UCSD-AML1 (cell line): Measurements from ENCODE around the gene KLHL28.

Experiments used
- DNase-seq: peaks from one replicate; lab custom pipeline; 2025; ENCODE audit not compliant: unreplicated experiment; lab: John Stamatoyannopoulos, UW

Gene KLHL28, protein sequence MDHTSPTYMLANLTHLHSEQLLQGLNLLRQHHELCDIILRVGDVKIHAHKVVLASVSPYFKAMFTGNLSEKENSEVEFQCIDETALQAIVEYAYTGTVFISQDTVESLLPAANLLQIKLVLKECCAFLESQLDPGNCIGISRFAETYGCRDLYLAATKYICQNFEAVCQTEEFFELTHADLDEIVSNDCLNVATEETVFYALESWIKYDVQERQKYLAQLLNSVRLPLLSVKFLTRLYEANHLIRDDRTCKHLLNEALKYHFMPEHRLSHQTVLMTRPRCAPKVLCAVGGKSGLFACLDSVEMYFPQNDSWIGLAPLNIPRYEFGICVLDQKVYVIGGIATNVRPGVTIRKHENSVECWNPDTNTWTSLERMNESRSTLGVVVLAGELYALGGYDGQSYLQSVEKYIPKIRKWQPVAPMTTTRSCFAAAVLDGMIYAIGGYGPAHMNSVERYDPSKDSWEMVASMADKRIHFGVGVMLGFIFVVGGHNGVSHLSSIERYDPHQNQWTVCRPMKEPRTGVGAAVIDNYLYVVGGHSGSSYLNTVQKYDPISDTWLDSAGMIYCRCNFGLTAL

DNA sequence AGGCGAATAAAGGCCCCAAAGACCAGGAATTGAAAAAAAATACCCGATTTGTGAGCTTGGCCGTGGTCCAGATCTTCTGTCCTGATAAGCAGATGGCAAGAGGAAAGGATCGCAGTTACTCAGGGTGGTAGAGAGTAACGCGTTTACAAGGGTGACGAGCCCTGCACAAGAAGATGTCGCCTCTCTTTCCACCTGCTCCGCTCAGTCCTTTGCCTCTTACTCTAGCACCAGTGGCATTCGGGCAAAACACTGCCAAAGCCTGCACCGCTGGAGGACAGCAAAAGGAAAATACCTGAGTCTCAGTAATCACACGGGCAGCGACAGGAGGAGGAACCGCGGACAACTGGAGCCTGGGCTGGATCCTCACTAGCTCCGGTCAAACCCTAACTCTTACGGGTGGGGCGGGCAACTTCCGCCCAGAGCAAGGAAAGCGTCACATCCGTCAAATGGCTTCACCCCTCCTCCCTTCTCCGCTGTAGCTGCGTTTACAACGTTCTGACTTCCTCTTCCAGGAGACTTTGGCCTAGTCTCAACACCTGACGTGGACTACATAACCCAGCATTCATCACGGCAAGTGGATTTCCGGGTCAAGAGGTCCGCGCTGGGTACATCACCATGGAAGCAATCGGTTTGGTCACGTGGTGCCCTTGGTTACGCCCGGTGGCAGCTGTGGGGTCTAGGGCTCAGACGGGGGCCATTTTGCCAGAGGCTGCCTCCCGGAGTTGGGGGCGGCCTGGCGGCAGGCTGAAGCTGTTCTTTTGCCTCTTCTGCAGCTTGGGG is at the start of gene KLHL28, which contains the start of gene TOGARAM1:
Gene KLHL28, minus strand, starts transcription at position 394 of the 780 bp plus-strand sequence. CDS start 16,019 bp downstream, outside the sequence.
Gene TOGARAM1, plus strand, starts transcription at position 637 of the 780 bp plus-strand sequence. CDS start 232 bp downstream, outside the sequence.
- DNase-seq = peak; percentile 94

- DNase-seq = no peak
These were observed 42.2 kb upstream of the KLHL28 start for GRCh38 chr14:45003924-45004323.

DNA sequence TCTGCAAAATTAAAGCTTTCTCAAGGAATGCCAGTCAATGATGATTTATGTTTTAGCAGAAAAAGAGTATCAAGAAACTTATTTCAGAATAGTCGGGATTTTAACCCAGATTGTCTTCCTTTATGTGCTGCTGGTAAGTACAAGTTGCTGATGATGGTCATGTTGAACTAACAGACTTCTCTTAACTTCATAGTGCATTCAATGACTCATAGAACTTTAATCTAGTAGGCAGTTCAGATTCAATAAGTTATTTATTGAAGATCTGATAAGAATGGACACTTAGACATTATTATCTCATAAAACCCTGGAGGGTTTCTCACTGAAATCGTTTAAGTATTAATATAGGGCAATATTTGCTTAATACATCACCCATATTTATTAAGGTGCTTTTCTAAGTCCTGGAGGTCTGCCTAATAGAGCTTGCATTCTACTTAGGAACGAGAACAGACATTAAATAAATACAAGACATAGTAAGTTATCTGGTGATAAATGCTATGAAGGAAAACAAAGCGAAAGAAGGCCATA is 34.1 kb upstream of the KLHL28 start:
- no peak for DNase-seq

DNA sequence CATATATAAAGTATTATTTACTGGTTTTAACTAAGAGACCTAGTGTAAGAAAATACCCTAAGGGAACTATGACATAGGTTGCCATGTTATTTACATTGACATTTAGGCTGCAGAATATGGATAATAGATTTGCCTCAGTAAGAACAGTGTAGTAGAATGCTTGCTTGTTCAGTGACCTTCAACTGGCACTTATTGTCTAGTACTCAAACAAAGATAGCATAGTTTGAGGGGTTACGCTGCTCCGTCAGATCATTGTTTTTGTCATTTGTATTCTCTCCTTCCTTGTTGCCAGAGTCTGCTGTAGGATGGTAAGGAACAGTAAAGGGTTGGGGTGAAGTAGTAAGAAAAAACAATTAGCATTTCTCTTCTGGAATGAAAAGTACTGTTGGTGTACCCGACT is 33.4 kb upstream of the KLHL28 start:
- DNase-seq = no peak

GRCh38 chr14:44990533-44990932 is 28.8 kb upstream of the KLHL28 start:
- DNase-seq = no peak

- DNase-seq = peak; percentile 9
These were observed 28.0 kb upstream of the KLHL28 start for GRCh38 chr14:44989497-44990440.

- DNase-seq = peak; percentile 5
These were observed 26.9 kb upstream of the KLHL28 start for GRCh38 chr14:44988694-44989093.

DNA sequence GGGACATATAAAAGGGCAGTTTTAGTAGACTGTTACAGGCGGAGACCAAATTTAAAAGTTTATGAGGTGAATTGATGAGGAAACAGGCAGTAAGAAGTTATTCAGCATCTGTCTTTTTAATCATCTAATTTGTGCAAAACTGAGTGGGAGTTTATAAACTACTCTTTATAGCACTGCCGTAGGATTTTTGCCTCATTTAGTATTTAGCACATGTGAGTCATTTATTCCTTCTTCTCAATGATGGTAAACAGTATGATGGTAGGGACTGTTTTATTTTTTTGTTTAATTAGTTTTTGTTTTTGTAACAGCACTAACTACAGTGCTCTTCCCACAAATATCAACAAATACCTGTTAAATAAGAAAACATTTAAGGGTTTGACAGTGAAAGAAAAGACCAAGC is 20.8 kb upstream of the KLHL28 start:
- no peak for DNase-seq

GRCh38 chr14:44981198-44981597 is 19.5 kb upstream of the KLHL28 start:
- DNase-seq = no peak

- DNase-seq = no peak
These were observed 18.1 kb upstream of the KLHL28 start for GRCh38 chr14:44979740-44980356.

- no peak for DNase-seq
These were observed 17.5 kb upstream of the KLHL28 start for GRCh38 chr14:44979273-44979672.

- no peak for DNase-seq
These were observed 9.7 kb upstream of the KLHL28 start for GRCh38 chr14:44971459-44971858.

- no peak for DNase-seq
These were observed 9.2 kb upstream of the KLHL28 start for GRCh38 chr14:44970907-44971306.

GRCh38 chr14:44968714-44969113 is 7.0 kb upstream of the KLHL28 start:
- DNase-seq = no peak

- no peak for DNase-seq
These were observed 5.0 kb upstream of the KLHL28 start for GRCh38 chr14:44966601-44967336.

GRCh38 chr14:44963775-44964380 is 2.1 kb upstream of the KLHL28 start:
- DNase-seq = peak; percentile 19

GRCh38 chr14:44963044-44963528 is 1.3 kb upstream of the KLHL28 start:
- DNase-seq = no peak

GRCh38 chr14:44962334-44963043 is 742 bp upstream of the KLHL28 start:
- peak; percentile 65 for DNase-seq
